GM19328 (cell line): Measurements from ENCODE around the gene SFTPB.
"Not testable (repeated sequence)": the region's sequence is repeated elsewhere in the genome, so short reads cannot be mapped to it uniquely, and the experiment has no call there.

ENCODE experiments used
- ATAC-seq: cut with Tn5 transposase; IDR thresholded peaks from one replicate; pipeline ENCODE4 v1.9.1; 2021; ENCODE audit warnings: mild to moderate bottlenecking, moderate library complexity; ENCODE audit not compliant: unreplicated experiment

Gene SFTPB

DNA sequence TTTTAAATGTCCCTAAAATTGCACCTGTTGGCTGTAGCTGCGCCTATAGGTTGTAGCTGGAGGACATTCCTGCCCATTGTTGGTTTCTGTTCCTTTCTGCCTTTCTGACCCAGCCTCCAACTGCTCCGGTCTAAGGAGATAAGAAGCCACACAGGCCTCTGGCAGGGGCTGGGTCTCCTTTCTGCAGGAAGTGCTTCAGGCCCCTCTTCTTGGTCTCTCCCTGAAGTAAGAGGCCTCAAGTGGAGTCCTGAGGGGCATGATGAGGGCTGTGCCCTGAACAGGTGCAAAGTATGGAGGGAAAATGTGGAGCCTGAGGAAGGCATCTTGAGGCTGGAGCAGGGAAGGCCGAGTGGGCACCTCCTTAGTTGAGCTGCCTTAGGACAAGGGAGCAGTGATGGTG lies 10.4 kb upstream of the SFTPB start:
- ATAC-seq = no peak

DNA sequence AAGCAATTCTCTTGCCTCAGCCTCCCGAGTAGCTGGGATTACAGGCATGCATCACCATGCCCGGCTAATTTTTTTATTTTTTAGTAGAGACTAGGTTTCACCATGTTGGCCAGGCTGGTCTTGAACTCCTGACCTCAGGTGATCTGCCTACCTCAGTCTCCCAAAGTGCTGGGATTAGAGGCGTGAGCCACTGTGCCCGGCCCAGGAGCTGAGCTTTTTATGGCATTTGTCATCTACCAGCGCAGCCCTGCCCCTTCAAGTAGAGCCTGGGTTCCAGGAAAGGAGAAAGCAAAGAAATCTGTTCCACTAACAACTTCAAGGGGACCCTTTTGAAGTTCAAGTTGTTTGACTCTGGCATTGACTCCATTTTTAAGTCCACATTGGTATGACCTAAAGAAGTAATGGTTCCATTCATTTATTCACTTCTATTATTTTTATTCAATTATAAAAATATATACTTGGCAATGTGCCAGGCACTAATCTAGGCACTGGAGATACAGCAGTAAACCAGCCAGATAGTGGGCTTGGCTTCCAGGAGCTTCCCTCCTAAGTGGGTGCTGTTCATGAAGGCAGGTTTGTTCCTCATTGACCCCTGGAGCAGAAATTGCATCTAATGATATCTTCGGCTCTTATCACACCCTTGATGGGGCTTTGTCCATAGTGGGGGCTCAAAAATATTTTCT lies 8.0 kb upstream of the SFTPB start:
- ATAC-seq = no peak

DNA sequence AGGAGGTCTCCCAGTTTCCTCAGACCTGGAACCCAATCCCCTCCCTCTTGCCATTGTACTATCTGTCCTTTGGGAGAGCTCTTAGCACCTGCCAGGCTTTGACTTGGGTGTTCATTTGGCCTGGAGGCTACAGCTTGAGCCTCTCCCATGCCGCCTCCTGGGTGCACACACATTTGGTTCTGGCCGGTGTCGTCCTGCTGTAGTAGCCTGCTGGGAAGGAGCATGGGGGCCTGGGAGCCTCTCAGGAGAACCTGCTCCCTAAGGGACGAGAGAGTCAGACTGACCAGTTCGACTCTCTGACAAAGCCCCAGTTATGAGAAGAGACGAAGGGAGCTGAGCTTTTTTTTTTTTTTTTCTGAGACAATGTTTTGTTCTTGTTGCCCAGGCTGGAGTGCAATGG lies 7.4 kb upstream of the SFTPB start:
- ATAC-seq = no peak

GRCh38 chr2:85674417-85674816 lies 6.4 kb upstream of the SFTPB start:
- ATAC-seq = no peak

DNA sequence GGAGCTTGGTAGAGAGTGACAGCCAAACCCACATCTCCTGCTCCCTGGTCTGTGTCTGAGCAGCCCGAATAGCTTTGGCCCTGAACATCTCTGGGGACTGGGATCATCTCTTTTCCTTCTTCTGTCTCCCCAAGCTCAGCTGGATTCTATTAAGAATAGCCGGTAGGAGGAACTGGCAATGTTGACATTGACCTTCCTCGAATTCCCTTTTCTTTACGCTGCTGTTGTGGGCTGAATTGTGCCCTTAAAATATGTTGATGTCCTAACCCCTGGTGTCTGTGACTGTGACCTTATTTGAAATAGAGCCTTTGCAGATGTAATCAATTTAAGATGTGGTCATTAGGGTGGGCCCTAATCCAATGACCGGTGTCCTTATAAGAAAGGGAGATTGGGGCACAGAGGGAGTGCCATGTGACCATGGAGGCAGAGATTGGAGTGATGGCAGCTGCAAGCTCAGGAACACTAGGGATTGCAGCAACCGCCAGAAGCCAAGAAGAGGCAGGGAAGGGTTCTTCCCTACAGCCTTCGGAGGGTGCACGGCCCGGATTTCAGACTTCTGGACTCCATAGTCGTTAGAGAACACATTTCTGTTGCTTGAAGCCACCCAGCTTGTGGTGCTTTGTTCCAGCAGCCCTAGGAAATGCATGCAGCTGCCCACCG lies 5.8 kb upstream of the SFTPB start:
- no peak for ATAC-seq

DNA sequence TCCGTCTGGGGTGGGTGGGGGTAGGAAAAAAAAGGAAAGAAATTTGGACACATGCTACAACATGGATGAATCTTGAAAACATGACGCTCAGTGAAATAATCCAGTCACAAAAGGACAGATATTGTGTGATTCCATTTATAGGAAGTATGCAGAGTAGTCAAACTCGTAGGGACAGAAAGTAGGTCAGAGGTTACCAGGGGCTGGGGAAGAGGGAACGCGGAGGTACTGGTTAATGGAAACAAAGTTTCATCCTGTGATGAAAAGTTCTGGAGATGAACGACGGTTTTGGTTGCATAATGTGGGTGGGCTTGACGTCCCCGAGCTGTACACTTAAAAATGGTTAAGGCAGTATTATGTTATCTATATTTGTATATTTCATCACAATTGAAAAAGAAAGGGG lies 4.5 kb upstream of the SFTPB start:
- no peak for ATAC-seq

GRCh38 chr2:85670416-85670815 lies 2.4 kb upstream of the SFTPB start:
- not testable (repeated sequence) for ATAC-seq

DNA sequence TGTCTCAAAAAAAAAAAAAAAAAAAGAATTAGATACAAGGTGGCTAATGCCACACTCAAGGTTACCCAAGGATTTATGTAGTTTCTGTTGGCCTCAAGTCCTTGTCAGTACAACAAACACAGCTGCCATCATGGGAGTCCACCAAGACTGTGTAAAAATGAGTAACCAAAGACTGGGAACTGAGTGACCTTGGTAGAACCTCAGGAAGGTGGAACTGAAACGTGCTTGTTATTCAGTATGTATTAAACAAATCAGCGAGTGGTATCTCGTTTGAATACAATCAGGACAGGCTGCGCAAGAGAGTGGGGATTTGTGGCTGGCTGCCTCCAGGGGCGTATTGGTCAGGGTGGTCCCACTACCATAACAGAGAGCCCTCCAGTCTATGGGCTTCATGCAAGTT lies 1.6 kb upstream of the SFTPB start:
- ATAC-seq = no peak

DNA sequence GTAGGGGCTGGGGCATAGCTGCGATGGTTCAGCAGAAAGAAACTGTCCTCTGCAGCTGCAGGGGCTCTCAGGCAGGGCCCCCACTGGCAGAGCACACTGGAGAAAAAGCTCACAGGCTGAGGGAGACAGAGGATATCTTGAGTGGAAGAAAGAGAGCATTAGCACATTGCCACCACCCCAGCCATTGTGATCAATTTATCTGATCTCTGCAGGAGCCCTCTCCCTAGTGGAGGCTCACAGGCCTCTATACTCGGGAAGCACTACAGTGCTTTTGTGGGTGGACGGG lies 801 bp upstream of the SFTPB start:
- ATAC-seq = no peak

DNA sequence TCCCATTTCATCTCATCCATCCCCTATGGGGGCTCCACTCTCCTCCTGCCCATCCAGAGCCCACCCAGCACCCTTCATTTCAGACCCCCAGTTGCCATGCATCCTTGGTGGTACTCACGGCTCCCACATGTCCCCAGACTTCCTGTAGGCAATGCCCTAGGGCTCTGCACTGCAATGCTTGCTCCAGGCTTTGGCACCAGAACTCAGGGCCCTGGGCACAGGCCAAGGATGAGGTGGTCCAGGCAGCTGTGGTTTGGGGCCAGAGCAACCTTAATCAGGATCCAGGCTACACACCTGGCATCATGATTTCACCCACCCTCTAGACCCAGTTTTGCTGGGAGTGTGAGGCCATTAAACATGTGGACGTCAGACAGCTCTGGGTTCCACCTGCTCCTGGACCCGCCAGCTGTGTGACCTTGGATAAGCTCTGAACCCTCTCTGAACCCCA lies 414 bp downstream of the SFTPB start:
- no peak for ATAC-seq

GRCh38 chr2:85666435-85667316 lies 1.3 kb downstream of the SFTPB start:
- no peak for ATAC-seq

DNA sequence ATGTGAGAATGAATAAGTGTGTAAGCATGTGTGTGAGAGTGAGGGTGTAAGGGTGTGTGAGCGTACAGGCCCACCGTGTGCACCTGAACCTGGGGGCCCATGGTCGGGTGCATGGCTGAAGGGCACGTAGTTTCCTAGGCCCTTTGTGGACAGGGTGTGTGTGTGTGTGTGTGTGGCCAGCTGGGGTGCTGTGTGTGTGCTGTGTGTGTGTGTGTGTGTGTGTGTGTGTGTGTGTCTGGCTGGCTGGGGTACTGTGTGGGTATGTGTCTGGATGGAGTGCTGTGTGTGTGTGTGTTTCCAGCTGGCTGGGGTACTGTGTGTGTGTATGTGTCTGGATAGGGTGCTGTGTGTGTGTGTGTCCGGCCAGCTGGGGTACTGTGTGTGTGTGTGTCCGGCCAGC lies 2.0 kb downstream of the SFTPB start:
- ATAC-seq = no peak

DNA sequence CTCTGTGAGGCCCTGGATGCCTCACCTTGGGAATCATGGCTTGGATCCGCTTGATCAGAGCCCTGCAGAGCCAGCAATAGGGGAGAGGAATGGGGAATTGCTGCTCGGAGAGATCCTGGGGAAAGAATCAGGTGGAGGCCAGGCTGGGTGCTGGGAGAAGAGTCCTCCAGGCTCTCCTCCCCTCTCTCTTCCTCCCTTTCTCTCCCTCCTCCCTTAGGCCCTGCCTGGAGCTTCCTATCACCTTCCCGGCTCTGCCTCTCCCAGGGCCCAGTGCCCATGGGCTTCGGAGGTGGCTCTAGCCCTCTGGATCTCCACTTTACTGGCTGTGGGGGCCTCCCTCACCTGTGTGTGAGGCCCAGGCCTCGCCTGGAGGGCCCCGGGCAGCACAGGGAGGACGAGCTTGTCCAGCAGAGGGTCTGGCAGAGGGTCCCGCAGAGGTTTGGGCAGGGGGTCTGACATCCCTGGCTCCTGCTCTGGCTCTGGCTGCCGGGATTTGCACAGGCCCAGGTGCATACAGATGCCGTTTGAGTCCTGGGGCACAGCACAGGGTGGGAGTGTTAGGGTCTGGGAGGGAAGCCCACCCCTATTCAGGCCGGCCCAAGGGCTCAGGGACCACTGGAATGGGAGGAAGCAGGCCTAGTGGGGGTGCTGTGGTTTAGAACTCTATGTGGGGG lies 2.6 kb downstream of the SFTPB start:
- no peak for ATAC-seq

DNA sequence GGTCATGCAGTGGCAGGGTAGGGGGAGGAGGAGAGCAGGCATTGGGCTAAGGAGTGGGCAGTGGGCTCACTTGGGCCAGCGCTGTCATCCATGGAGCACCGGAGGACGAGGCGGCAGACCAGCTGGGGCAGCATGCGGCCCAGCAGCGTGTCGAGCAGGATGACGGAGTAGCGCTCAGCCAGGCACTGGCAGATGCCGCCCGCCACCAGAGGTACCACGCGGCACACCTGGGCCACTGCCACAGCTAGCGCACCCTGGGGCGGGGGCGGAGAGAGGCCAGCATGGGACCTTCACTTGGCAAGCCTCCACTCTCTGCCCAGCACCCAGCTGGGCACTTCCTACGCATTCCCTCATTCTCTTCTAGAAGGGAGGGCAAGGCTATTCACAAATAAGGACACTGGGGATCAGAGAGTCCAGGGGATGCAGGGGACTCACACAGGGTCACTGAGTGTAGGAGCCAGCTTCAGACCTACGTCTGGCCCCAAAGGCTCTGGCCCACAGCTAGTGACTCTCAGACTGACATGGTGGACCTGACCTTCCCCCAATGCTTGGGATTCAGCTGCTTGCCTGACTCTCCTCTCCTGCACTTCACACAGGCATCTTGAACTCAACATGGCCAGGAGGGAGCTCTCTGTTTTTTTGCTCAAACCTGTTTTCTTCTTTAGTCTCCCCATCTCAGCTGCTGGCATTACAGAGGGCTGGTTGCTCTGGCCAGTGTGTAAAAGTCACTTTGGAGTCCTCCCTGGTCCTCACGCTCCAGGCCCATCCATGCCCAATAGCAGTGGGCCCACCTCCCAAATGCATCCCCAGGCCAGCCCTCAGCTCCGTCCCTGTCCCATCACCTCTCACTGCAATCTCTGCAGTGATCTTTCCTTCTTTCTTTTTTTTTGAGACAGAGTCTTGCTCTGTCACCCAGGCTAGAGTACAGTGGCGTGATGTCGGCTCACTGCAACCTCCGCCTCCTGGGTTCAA lies 4.1 kb downstream of the SFTPB start:
- ATAC-seq = no peak

DNA sequence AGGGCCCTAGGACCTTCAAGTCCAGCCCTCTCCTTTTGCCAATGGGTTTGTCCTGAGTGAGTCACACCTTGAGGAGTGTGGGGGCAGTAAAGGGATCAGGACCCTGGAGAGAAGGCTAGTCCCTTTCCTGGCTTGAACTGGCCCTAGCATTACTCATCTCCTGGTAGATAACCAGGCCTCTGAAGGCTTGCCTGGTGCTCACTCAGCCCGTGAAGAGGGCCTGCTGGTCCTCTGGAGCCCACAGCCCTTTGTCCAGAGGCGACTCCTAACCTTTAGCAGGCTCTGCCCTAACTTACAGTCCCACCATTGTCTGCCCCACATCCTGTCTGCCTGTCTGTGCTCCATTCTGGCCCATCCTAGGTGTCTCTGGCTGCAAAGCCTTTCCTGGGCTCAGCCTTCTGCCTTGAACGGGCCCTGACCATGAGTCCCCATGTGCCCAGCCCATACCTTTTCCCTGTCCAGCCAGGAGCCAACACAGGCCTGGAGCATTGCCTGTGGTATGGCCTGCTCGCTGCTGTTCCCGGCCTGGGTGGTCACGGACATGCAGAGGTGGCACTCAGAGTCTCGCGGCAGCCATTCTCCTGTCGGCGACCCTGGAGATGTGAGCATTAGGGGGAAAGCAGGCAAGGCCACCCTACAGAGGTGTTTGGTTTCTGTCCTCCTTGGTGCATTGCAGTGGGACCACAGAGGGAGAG lies 5.0 kb downstream of the SFTPB start:
- no peak for ATAC-seq

- ATAC-seq = no peak
Measured at GRCh38 chr2:85661139-85661858, 6.7 kb downstream of the SFTPB start.

GRCh38 chr2:85660725-85661124 lies 7.3 kb downstream of the SFTPB start:
- ATAC-seq = no peak

DNA sequence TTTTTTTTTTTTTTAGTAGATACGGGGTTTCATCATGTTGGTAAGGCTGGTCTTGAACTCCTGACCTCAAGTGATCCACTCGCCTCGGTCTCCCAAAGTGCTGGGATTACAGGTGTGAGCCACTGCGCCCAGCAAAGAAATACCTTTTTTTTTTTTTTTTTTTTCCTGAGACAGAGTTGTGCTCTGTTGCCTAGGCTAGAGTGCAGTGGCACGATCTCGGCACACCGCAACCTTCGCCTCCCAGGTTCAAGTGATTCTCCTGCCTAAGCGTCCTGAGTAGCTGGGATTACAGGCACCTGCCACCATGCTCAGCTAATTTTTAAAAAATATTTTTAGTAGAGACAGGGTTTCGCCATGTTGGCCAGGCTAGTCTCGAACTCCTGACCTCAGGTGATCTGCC lies 7.7 kb downstream of the SFTPB start:
- ATAC-seq = not testable (repeated sequence)

- ATAC-seq = no peak
Measured at GRCh38 chr2:85659324-85659981, 8.5 kb downstream of the SFTPB start.
